MCF 10A (cell line): ENCODE data around the gene NOL4L. TPM values are rescaled to one million over a fixed set of nuclear protein-coding genes. Genes with fewer than 3 reads are reported as not detected.

Source experiments
- BruUV-seq: library from RNA; stranded (reverse); fragments of 400-500 nt; replicated peaks from 2 replicates; lab custom pipeline; 2021; lab: Mats Ljungman, UMichigan
- CTCF ChIA-PET: fragments of 300-600 bp; sonication (Branson Sonifier 250); formaldehyde crosslinking; extraction: SDS; loops from one replicate; lab custom pipeline; 2021; ENCODE audit warnings: antibody characterized with exemption, inconsistent platforms; lab: Yijun Ruan, JAX
- POLR2A ChIA-PET: fragments of 300-600, 350-650 bp; sonication (Branson Sonifier 250); formaldehyde crosslinking; extraction: SDS; loops from one replicate; lab custom pipeline; 2020; ENCODE audit warnings: antibody characterized with exemption, inconsistent platforms; lab: Yijun Ruan, JAX
- DNase-seq: peaks from one replicate; pipeline ENCODE4 v3.0.0-alpha.2; 2018; ENCODE audit not compliant: unreplicated experiment
- H3K27ac Mint-ChIP-seq: one replicate; pipeline ENCODE4 v1.8.0; 2022; ENCODE audit warnings: mild to moderate bottlenecking, low read depth, mixed read lengths; ENCODE audit not compliant: unreplicated experiment
- H3K27me3 Mint-ChIP-seq: one replicate; pipeline ENCODE4 v1.8.0; 2022; ENCODE audit warnings: mixed read lengths; ENCODE audit not compliant: insufficient read depth, unreplicated experiment
- H3K36me3 Mint-ChIP-seq: one replicate; pipeline ENCODE4 v1.8.0; 2022; ENCODE audit warnings: mild to moderate bottlenecking, moderate library complexity, mixed read lengths; ENCODE audit not compliant: insufficient read depth, unreplicated experiment
- H3K4me1 Mint-ChIP-seq: one replicate; pipeline ENCODE4 v1.8.0; 2022; ENCODE audit warnings: mixed read lengths; ENCODE audit not compliant: insufficient read depth, unreplicated experiment
- H3K4me3 Mint-ChIP-seq: one replicate; pipeline ENCODE4 v1.8.0; 2022; ENCODE audit warnings: mild to moderate bottlenecking, moderate library complexity, mixed read lengths; ENCODE audit not compliant: unreplicated experiment
- H3K9me3 Mint-ChIP-seq: one replicate; pipeline ENCODE4 v1.8.0; 2022; ENCODE audit warnings: mixed read lengths; ENCODE audit not compliant: unreplicated experiment
- CTCF ChIP-seq: fragments of 200-600 bp; IDR thresholded peaks from one replicate; pipeline ENCODE4 v1.8.0; 2022; ENCODE audit warnings: antibody characterized with exemption, mild to moderate bottlenecking; ENCODE audit not compliant: unreplicated experiment
- intact Hi-C: fragments of 100-400 bp; cut with micrococcal nuclease; formaldehyde crosslinking; loops from 2 replicates; pipeline ENCODE4 v1.14.1; 2022
- total RNA-seq: library from RNA; stranded (reverse); gene quantifications from 2 replicates; pipeline ENCODE4 v1.2.3, GENCODE V29; 2022

The NOL4L gene
- total RNA-seq, 1 experiment from 2014 or later = 3.3 TPM

- Mint-ChIP-seq H3K9me3 (no peaks in the 10 kb centered on the region), H3K4me1 (no peaks in the 10 kb centered on the region), H3K4me3 (no peak overlapping the region), H3K36me3 (peaks cover 5% of the 10 kb centered on the region), H3K27ac (no peak overlapping the region), H3K27me3 (peaks cover 59% of the 10 kb centered on the region)
- CTCF ChIA-PET = interaction anchor here (0.6 kb wide), 2 partner anchors 30 to 1313 kb away, joined by 3 to 4 read pairs; no protein-coding TSS in a partner anchor
- POLR2A ChIA-PET = interaction anchor here (0.7 kb wide), 1 partner anchor 44 kb away, joined by 3 read pairs; no protein-coding TSS in a partner anchor
- BruUV-seq = no TSS peak
- intact Hi-C loops = no loop called here
- no peak for TF ChIP-seq CTCF
- no peak for DNase-seq
Measured at GRCh38 chr20:32619586-32619985, 34.5 kb upstream of the NOL4L start.

GRCh38 chr20:32614772-32615171, 29.6 kb upstream of the NOL4L start:
- H3K4me1 Mint-ChIP-seq = no peaks in the 10 kb centered on the region
- CTCF ChIA-PET = no interaction called here
- POLR2A ChIA-PET = interaction anchor here (0.7 kb wide), 1 partner anchor 1435 kb away, joined by 3 read pairs; no protein-coding TSS in a partner anchor
- no peak overlapping the region for H3K27ac Mint-ChIP-seq
- peaks cover 56% of the 10 kb centered on the region for H3K27me3 Mint-ChIP-seq
- no peak overlapping the region for H3K4me3 Mint-ChIP-seq
- DNase-seq = no peak
- intact Hi-C loops = no loop called here
- TF ChIP-seq CTCF = no peak
- peaks cover 12% of the 10 kb centered on the region for H3K9me3 Mint-ChIP-seq
- no TSS peak for BruUV-seq
- H3K36me3 Mint-ChIP-seq = no peaks in the 10 kb centered on the region

DNA sequence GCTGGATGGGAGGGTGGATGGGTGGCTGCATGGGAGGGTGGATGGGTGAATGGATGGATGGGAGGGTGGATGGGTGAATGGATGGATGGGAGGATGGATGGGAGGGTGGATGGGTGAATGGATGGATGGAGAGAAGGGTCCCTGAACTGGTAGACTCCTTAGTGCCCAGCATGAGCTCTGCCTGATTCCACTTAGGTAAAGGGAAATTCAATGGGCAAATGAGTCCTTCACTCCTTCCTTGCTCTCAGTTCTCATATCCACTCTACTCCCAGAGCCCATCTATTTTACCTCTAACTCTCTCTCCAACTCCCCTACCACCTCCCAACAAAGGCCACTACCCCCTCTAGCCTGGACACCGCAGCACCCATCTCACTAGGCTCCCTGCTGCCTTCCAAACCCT, 29.2 kb upstream of the NOL4L start:
- POLR2A ChIA-PET = no interaction called here

More for the DNA sequence above, 29.2 kb upstream of the NOL4L start:
- Mint-ChIP-seq H3K36me3 (no peaks in the 10 kb centered on the region), H3K27me3 (peaks cover 51% of the 10 kb centered on the region), H3K4me3 (no peak overlapping the region), H3K4me1 (no peaks in the 10 kb centered on the region), H3K27ac (no peak overlapping the region), H3K9me3 (peaks cover 12% of the 10 kb centered on the region)
- no peak for TF ChIP-seq CTCF
- BruUV-seq = no TSS peak
- CTCF ChIA-PET = no interaction called here
- no peak for DNase-seq
- intact Hi-C loops = no loop called here
